Uterus (tissue), 4 donors: ENCODE data around the gene C1orf198. TPM values are rescaled to one million over a fixed set of nuclear protein-coding genes. Genes with fewer than 3 reads are reported as not detected.
A peak's percentile ranks its signal among the peaks of the same experiment; 100 is the strongest.

ENCODE experiments used
- DNase-seq, 2 donors: peaks; one replicate each; pipeline ENCODE4 v3.0.0-alpha.2; 2019 to 2020
- H3K27ac ChIP-seq, 2 donors: fragments of 200-600 bp; sonication (generic); 1 replicate in 1 of 2; 2 replicates in 1 of 2; pipeline ENCODE4 v1.5.1; 2016 to 2018
- H3K27me3 ChIP-seq, 2 donors: fragments of 200-600 bp; sonication (generic); one replicate each; pipeline ENCODE4 v1.5.1; 2018 to 2019; ENCODE audit warnings: control low read depth in 1 of 2
- H3K36me3 ChIP-seq, 2 donors: fragments of 200-600 bp; sonication (generic); one replicate each; pipeline ENCODE4 v1.5.1; 2019; ENCODE audit warnings: control low read depth in 1 of 2
- H3K4me1 ChIP-seq, 2 donors: fragments of 200-600 bp; sonication (generic); one replicate each; pipeline ENCODE4 v1.5.1; 2018 to 2019; ENCODE audit warnings: control low read depth in 1 of 2
- H3K4me3 ChIP-seq, 2 donors: fragments of 200-600 bp; sonication (generic); 1 replicate in 1 of 2; 2 replicates in 1 of 2; pipeline ENCODE4 v1.5.1; 2018 to 2019; ENCODE audit warnings: mild to moderate bottlenecking in 1 of 2
- H3K9me3 ChIP-seq, 2 donors: fragments of 200-600 bp; sonication (generic); one replicate each; pipeline ENCODE4 v1.5.1; 2019; ENCODE audit warnings: control low read depth in 1 of 2
- CTCF ChIP-seq, 4 experiments: fragments of 200-600 bp in 2 of 4; fragments of 450-650 bp in 2 of 4; sonication (generic) in 2 of 4; IDR thresholded peaks; one replicate each; pipeline ENCODE4 v1.5.1; 2016 to 2019; ENCODE audit warnings: antibody characterized with exemption in 4 of 4, mild to moderate bottlenecking in 2 of 4, moderate library complexity in 1 of 4
- POLR2A ChIP-seq, 2 donors: fragments of 450-650 bp; IDR thresholded peaks; one replicate each; pipeline ENCODE4 v1.6.1; 2016; ENCODE audit warnings: antibody characterized with exemption in 2 of 2, mild to moderate bottlenecking in 1 of 2, moderate library complexity in 1 of 2
- intact Hi-C: fragments of 100-400 bp; cut with DNase I; formaldehyde crosslinking; loops from one replicate; pipeline ENCODE4 v1.15.1; 2023; ENCODE audit warnings: low total_unique reads
- total RNA-seq, 4 donors: library from RNA; depleted of rRNA in 3 of 4; stranded (reverse); fragments of >200 nt in 3 of 4; gene quantifications; one replicate each; pipeline versions ENCODE4 v1.1.0 to v1.2.4, GENCODE V29; 2014 to 2023
- donor health status: DM: yes; HTN: yes; CAD: no.

Gene C1orf198
- total RNA-seq, 4 donors from 2014 or later, result 41.0 to 80.0 (median 60.8) TPM

GRCh38 chr1:230800891-230801840 lies 67.2 kb downstream of the C1orf198 start:
- Histone ChIP-seq H3K27me3 (no peaks in the 10 kb centered on the region), H3K9me3 (no peaks in the 10 kb centered on the region), H3K4me1 (no peaks in the 10 kb centered on the region), H3K27ac (no peak overlapping the region), H3K36me3 (no peaks in the 10 kb centered on the region), H3K4me3 (no peak overlapping the region)
- intact Hi-C loops, result no loop called here
- no peak for DNase-seq
- no peak for TF ChIP-seq CTCF (IDR thresholded peaks at IDR 0.05)
- no peak for TF ChIP-seq POLR2A (IDR thresholded peaks at IDR 0.05)

DNA sequence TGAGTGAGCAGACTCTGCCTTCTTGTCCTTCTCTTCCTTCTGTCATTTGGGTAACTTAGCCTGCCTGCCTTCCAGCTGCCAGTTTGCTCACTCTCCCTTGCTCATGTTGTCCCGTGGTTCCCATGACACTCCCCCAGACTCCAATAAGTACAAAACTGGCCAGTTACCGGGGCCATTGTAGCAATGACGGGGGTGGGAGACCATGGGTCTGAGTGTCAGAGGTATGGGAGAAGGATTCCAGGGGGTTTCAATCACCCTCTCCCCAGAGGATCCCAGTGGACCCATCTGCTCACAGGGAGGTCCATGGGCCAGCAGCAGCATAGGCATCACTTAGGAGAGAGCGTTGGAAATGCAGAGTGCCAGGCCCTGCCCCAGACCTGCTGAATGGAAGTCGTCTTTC lies 69.8 kb downstream of the C1orf198 start:
- no peaks in the 10 kb centered on the region for H3K9me3 ChIP-seq
- intact Hi-C loops, result loop anchor here (2.0 to 10.0 kb wide), 2 partner anchors 118 to 416 kb away; no protein-coding TSS in a partner anchor
- TF ChIP-seq CTCF (IDR thresholded peaks at IDR 0.05) (no peak), POLR2A (IDR thresholded peaks at IDR 0.05) (no peak)

GRCh38 chr1:230797942-230798365 lies 70.4 kb downstream of the C1orf198 start:
- TF ChIP-seq POLR2A (IDR thresholded peaks at IDR 0.05) (no peak), CTCF (IDR thresholded peaks at IDR 0.05) (peak; percentile 74 to 85 (median 81))
- no peaks in the 10 kb centered on the region for H3K9me3 ChIP-seq
- peak; percentile 66 to 69 for DNase-seq
- no peak overlapping the region for H3K4me3 ChIP-seq
- H3K36me3 ChIP-seq, result no peaks in the 10 kb centered on the region
- no peaks in the 10 kb centered on the region for H3K27me3 ChIP-seq
- no peaks in the 10 kb centered on the region for H3K4me1 ChIP-seq
- no peak overlapping the region for H3K27ac ChIP-seq
- intact Hi-C loops, result loop anchor here (2.0 to 10.0 kb wide), 2 partner anchors 119 to 417 kb away; no protein-coding TSS in a partner anchor

More for the DNA sequence above, 69.8 kb downstream of the C1orf198 start:
- DNase-seq, result no peak
- H3K4me1 ChIP-seq, result no peaks in the 10 kb centered on the region
- H3K27me3 ChIP-seq, result no peaks in the 10 kb centered on the region
- H3K27ac ChIP-seq, result no peak overlapping the region
- H3K36me3 ChIP-seq, result no peaks in the 10 kb centered on the region
- no peak overlapping the region for H3K4me3 ChIP-seq

- Histone ChIP-seq H3K27ac (no peak overlapping the region), H3K4me1 (no peaks in the 10 kb centered on the region), H3K27me3 (no peaks in the 10 kb centered on the region), H3K36me3 (no peaks in the 10 kb centered on the region), H3K4me3 (no peak overlapping the region), H3K9me3 (no peaks in the 10 kb centered on the region)
- no peak for DNase-seq
- intact Hi-C loops, result loop anchor here (10.0 kb wide), 1 partner anchor 417 kb away; no protein-coding TSS in a partner anchor
- TF ChIP-seq POLR2A (IDR thresholded peaks at IDR 0.05) (no peak), CTCF (IDR thresholded peaks at IDR 0.05) (no peak)
Measured at GRCh38 chr1:230797376-230797920, 70.9 kb downstream of the C1orf198 start.

DNA sequence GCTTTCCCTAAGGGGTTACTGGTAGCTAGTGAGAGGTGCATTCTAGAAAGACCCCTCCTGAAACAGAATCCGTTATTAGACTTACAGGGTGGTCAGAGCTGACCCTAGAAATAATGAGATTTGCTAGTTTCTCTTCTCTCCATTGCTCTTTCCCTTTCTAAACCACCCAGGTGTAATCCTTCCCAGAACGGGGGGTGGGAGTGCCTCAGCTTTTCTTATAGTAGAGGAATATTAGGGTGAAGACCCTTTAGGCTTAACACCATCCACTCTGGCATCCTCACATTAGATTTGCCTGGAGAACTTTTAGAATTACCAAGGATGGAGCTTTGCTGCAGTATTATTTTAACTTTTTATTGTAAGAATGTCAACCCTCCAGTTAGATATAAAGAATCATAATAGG lies 71.7 kb downstream of the C1orf198 start:
- Histone ChIP-seq H3K27me3 (no peaks in the 10 kb centered on the region), H3K4me3 (no peak overlapping the region)
- no peak for TF ChIP-seq CTCF (IDR thresholded peaks at IDR 0.05)
- no peak for TF ChIP-seq POLR2A (IDR thresholded peaks at IDR 0.05)

More for the DNA sequence above, 71.7 kb downstream of the C1orf198 start:
- no peak for DNase-seq
- intact Hi-C loops, result loop anchor here (10.0 kb wide), 1 partner anchor 418 kb away; no protein-coding TSS in a partner anchor
- Histone ChIP-seq H3K9me3 (no peaks in the 10 kb centered on the region), H3K4me1 (no peaks in the 10 kb centered on the region), H3K36me3 (no peaks in the 10 kb centered on the region), H3K27ac (no peak overlapping the region)
